Gastrocnemius medialis (tissue), 4 donors: ENCODE data around the gene ZDHHC13. TPM values are rescaled to one million over a fixed set of nuclear protein-coding genes. Genes with fewer than 3 reads are reported as not detected.
A peak's percentile ranks its signal among the peaks of the same experiment; 100 is the strongest.

Experiments
- ATAC-seq, 2 donors: fragments of 150-250 bp; one replicate each; pipeline ENCODE4 v1.9.1; 2016
- DNase-seq, 2 donors: peaks; one replicate each; pipeline ENCODE4 v3.0.0-alpha.2; 2019
- H3K27ac ChIP-seq, 4 donors: fragments of 200-600 bp; sonication (generic); 1 replicate in 1 of 4; 2 replicates in 3 of 4; pipeline ENCODE4 v1.5.1; 2016 to 2018; ENCODE audit warnings: mild to moderate bottlenecking in 2 of 4, moderate library complexity in 1 of 4
- H3K27me3 ChIP-seq, 3 donors: fragments of 200-600 bp; sonication (generic) in 2 of 3; 1 replicate in 1 of 3; 2 replicates in 2 of 3; pipeline versions ENCODE4 v1.5.1 to v1.6.0; 2016 to 2019; ENCODE audit warnings: mild to moderate bottlenecking in 1 of 3, moderate library complexity in 1 of 3
- H3K36me3 ChIP-seq, 2 donors: fragments of 200-600 bp; sonication (generic) in 1 of 2; one replicate each; pipeline ENCODE4 v1.5.1; 2017 to 2018
- H3K4me1 ChIP-seq, 2 donors: fragments of 200-600 bp; sonication (generic) in 1 of 2; one replicate each; pipeline ENCODE4 v1.5.1; 2016 to 2017; ENCODE audit warnings: mild to moderate bottlenecking in 2 of 2
- H3K4me3 ChIP-seq, 4 donors: fragments of 200-600 bp; sonication (generic) in 3 of 4; 1 replicate in 1 of 4; 2 replicates in 3 of 4; pipeline ENCODE4 v1.5.1; 2016 to 2019; ENCODE audit warnings: mild to moderate bottlenecking in 2 of 4
- H3K9me3 ChIP-seq, 3 donors: fragments of 200-600 bp; sonication (generic) in 2 of 3; 1 replicate in 1 of 3; 2 replicates in 2 of 3; pipeline ENCODE4 v1.5.1; 2016 to 2019
- CTCF ChIP-seq, 5 experiments: fragments of 450-650 bp in 3 of 5; fragments of 200-600 bp in 2 of 5; sonication (generic) in 2 of 5; IDR thresholded peaks in 4 of 5; conservative IDR thresholded peaks in 1 of 5; 1 replicate in 4 of 5; 2 replicates in 1 of 5; pipeline ENCODE4 v1.5.1; 2016 to 2019; ENCODE audit warnings: antibody characterized with exemption in 5 of 5, mild to moderate bottlenecking in 3 of 5, moderate library complexity in 3 of 5
- POLR2A ChIP-seq, 2 donors: fragments of 450-650 bp; IDR thresholded peaks; one replicate each; pipeline ENCODE4 v1.6.1; 2017; ENCODE audit warnings: antibody characterized with exemption in 2 of 2, mild to moderate bottlenecking in 2 of 2, moderate library complexity in 2 of 2
- in situ Hi-C, 4 donors: fragments of 200-750 bp; cut with MboI; loops; one replicate each; pipeline versions ENCODE4 v1.15.0 to v1.8.0; 2017; ENCODE audit warnings: low sequenced_read_pairs in 4 of 4
- intact Hi-C: fragments of 100-400 bp; cut with DNase I; formaldehyde crosslinking; loops from one replicate; pipeline ENCODE4 v1.15.1; 2023; ENCODE audit warnings: low total_unique reads
- total RNA-seq, 4 donors: library from RNA; depleted of rRNA; stranded (reverse); fragments of >200 nt; gene quantifications; one replicate each; pipeline versions ENCODE4 v1.1.0 to v1.2.3, GENCODE V29; 2016

The ZDHHC13 gene
- total RNA-seq, 4 donors from 2014 or later = 1.4 to 6.4 (median 3.5) TPM

- in situ Hi-C loops = no loop called here
- TF ChIP-seq POLR2A (IDR thresholded peaks at IDR 0.05) (peak in 1 of 2 donors; percentile 32), CTCF (IDR thresholded peaks at IDR 0.05 in 4 of 5, conservative IDR thresholded peaks at IDR 0.05 in 1 of 5) (no peak)
Observed at GRCh38 chr11:19218786-19219460, 102.0 kb downstream of the ZDHHC13 start.

GRCh38 chr11:19220903-19221724 lies 104.1 kb downstream of the ZDHHC13 start:
- H3K4me3 ChIP-seq = no peak overlapping the region
- no peaks in the 10 kb centered on the region for H3K9me3 ChIP-seq
- in situ Hi-C loops = no loop called here
- H3K36me3 ChIP-seq = no peaks in the 10 kb centered on the region
- H3K27ac ChIP-seq = peak overlapping the region; percentile 86 to 94 (median 90)
- H3K27me3 ChIP-seq = no peaks in the 10 kb centered on the region
- peaks cover 54 to 56% of the 10 kb centered on the region in 2 donors for H3K4me1 ChIP-seq
- ATAC-seq = no peak
- intact Hi-C loops = loop anchor here (10.0 kb wide), 1 partner anchor 474 kb away; no protein-coding TSS in a partner anchor
- DNase-seq = peak in 1 of 2 donors; percentile 30
- TF ChIP-seq POLR2A (IDR thresholded peaks at IDR 0.05) = no peak
- no peak for TF ChIP-seq CTCF (IDR thresholded peaks at IDR 0.05 in 4 of 5, conservative IDR thresholded peaks at IDR 0.05 in 1 of 5)

More at GRCh38 chr11:19218786-19219460, 102.0 kb downstream of the ZDHHC13 start:
- H3K9me3 ChIP-seq = no peaks in the 10 kb centered on the region
- intact Hi-C loops = loop anchor here (1.0 kb wide), 1 partner anchor 17 kb away; no protein-coding TSS in a partner anchor
- H3K4me1 ChIP-seq = peaks cover 38 to 45% of the 10 kb centered on the region in 2 donors
- peak overlapping the region; percentile 86 to 94 (median 90) for H3K27ac ChIP-seq
- no peaks in the 10 kb centered on the region for H3K36me3 ChIP-seq
- no peaks in the 10 kb centered on the region for H3K27me3 ChIP-seq
- ATAC-seq (peak; percentile 91 to 92), DNase-seq (peak; percentile 80 to 90)
- H3K4me3 ChIP-seq = peak overlapping the region; percentile 39 to 65 (median 40)

GRCh38 chr11:19225123-19225522 lies 108.2 kb downstream of the ZDHHC13 start:
- peak overlapping the region; percentile 72 to 80 (median 78) for H3K27ac ChIP-seq
- peak; percentile 83 to 84 for DNase-seq
- no peak overlapping the region for H3K4me3 ChIP-seq
- no peaks in the 10 kb centered on the region for H3K27me3 ChIP-seq
- H3K36me3 ChIP-seq = no peaks in the 10 kb centered on the region
- peaks cover 32 to 61% of the 10 kb centered on the region in 2 donors for H3K4me1 ChIP-seq
- no peaks in the 10 kb centered on the region for H3K9me3 ChIP-seq
- peak; percentile 97 to 98 for ATAC-seq
- TF ChIP-seq CTCF (IDR thresholded peaks at IDR 0.05 in 4 of 5, conservative IDR thresholded peaks at IDR 0.05 in 1 of 5) = no peak
- no peak for TF ChIP-seq POLR2A (IDR thresholded peaks at IDR 0.05)
- intact Hi-C loops (loop anchor here (10.0 kb wide), 1 partner anchor 470 kb away; no protein-coding TSS in a partner anchor), in situ Hi-C loops (no loop called here)

GRCh38 chr11:19225581-19225980 lies 108.6 kb downstream of the ZDHHC13 start:
- Histone ChIP-seq H3K27ac (peak overlapping the region; percentile 72 to 80 (median 78)), H3K9me3 (no peaks in the 10 kb centered on the region), H3K4me3 (no peak overlapping the region), H3K36me3 (no peaks in the 10 kb centered on the region), H3K4me1 (peaks cover 29 to 57% of the 10 kb centered on the region in 2 donors), H3K27me3 (no peaks in the 10 kb centered on the region)
- peak in 1 of 2 donors; percentile 5 for ATAC-seq
- TF ChIP-seq POLR2A (IDR thresholded peaks at IDR 0.05) (no peak), CTCF (IDR thresholded peaks at IDR 0.05 in 4 of 5, conservative IDR thresholded peaks at IDR 0.05 in 1 of 5) (no peak)
- no peak for DNase-seq
- in situ Hi-C loops (no loop called here), intact Hi-C loops (loop anchor here (10.0 kb wide), 1 partner anchor 469 kb away; no protein-coding TSS in a partner anchor)

Other genes with a start within 250 kb of the ZDHHC13 start
- gene MRGPRX1, start 177.8 kb upstream of the ZDHHC13 start, total RNA-seq = not detected
- not detected for gene MRGPRX2, start 56.5 kb upstream of the ZDHHC13 start, total RNA-seq
- 100 to 1,000 TPM in 2 of 4 donors, 10 to 100 TPM in 1, 1 to 10 TPM in 1; 2.2 to 300 (median 89.5) TPM for gene CSRP3, start 84.8 kb downstream of the ZDHHC13 start, total RNA-seq
- under 1 TPM in 3 of 4 donors, not detected in 1; 0.39 to 0.80 (median 0.78) TPM for gene E2F8, start 123.8 kb downstream of the ZDHHC13 start, total RNA-seq